IPS-NIHi7 (cell line): ENCODE results near the gene SINHCAF.
A peak's percentile ranks its signal among the peaks of the same experiment; 100 is the strongest.
"Not testable (repeated sequence)": the region's sequence is repeated elsewhere in the genome, so short reads cannot be mapped to it uniquely, and the experiment has no call there.

Source experiments
- DNase-seq: peaks from one replicate; pipeline ENCODE4 v3.0.0; 2012; ENCODE audit warnings: mixed read lengths; ENCODE audit errors: extremely low spot score

The SINHCAF gene, protein sequence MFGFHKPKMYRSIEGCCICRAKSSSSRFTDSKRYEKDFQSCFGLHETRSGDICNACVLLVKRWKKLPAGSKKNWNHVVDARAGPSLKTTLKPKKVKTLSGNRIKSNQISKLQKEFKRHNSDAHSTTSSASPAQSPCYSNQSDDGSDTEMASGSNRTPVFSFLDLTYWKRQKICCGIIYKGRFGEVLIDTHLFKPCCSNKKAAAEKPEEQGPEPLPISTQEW

DNA sequence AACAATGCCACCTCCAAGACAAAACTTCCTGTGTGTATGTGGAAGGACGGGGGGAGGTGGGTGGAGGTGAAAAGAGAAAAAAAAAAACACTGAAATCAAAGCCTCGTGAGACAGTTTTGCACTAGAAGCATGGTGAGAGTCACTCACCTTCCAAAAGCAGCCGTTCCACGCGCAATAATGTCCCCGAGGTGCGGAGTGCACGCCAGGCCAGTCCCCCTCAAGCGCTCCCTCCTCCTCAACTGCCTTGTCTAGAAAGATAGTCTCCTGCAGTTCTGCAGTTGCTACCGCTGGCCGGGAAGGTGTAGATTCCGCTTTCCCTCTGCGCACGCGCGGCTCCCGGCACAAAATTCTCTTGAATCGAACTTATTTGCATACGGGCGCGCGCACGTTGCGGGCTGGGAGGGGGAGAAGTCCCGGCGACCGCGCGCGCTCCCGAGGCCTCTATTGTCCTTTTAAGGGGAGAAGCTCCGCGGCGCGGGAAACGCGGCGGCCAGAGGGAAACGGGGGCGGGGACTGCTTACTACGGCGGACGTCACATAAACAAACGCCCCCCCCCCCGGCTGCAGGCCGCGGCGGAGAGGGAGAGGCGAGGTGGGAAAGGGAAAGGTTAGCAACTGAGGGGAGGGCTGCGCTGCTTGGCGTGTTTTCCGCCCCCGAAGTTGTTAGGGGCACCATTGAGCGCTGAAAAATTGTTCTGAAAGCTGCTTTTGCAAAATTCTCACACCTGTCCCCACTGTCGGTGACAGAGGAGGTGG is at the start of gene SINHCAF:
TSS of gene SINHCAF (minus strand) at position 274 of the 755 bp plus-strand sequence. CDS start 27,946 bp downstream, outside the sequence.
- peak; percentile 95 for DNase-seq

DNA sequence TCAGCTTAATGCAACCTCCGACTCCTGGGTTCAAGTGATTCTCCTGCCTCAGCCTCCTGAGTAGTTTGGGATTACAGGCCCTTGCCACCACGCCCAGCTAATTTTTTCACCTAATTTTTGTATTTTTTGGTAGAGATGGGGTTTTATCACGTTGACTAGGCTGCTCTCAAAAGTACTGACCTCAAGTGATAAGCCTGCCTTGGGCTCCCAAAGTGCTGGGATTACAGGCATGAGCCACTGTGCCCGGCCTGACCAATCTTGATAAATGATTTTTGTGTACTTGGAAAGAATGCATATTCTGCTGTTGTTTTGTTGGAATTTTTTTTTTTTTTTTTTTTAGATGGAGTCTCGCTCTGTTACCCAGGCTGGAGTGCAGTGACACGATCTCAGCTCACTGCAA is 49.5 kb upstream of the SINHCAF start:
- DNase-seq: not testable (repeated sequence)

DNA sequence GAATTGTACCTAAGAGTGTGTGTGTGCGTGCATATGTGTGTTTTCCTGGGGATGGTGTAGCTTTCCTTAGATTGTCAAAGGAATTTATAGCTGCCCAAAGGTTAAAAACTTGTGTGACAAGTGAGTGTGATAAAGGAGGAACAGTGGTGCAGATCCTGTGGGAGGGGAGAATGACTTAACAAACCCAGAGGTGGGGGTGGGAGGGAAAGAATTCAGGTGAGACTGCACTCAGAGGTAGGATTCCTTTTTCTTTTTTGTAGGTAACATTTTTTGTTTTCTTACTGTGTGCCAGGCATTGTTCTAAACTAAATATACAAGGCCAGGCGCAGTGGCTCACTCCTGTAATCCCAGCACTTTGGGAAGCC is 45.3 kb upstream of the SINHCAF start:
- DNase-seq: no peak

DNA sequence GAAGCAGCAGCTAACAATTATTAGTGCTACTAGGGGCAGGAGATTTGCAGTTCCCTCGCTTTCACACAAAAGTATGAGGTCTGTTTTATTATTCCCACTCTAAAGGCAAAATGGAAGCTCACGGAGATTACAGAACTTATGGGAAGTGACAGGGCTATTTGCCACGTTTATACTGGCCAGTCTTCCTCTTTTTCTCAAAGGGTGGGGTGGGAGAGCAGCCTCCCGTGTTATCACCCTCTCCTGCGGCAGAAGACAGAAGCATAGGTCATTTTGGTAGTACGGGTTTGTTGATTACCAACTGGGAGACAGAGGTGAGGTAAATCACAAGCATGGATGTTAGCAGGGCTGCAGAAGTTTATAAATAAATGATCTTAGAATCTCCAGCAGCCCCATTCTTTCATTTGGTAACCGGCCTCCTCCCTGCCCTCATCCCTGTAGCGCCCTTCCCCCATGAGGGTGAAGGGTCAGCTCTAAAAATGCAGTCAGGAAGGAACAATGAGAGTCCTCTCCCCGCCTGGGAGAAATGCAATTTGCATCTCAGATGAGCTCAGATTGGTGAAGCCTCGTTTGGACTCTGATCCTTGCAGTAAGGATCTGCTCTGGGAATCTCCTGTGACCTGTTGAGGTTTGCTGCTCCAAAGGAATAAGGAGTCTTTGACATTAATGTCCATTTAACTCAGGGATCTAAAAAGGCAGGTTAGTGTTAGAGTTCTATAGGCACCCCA is 44.7 kb upstream of the SINHCAF start:
- peak; percentile 66 for DNase-seq

DNA sequence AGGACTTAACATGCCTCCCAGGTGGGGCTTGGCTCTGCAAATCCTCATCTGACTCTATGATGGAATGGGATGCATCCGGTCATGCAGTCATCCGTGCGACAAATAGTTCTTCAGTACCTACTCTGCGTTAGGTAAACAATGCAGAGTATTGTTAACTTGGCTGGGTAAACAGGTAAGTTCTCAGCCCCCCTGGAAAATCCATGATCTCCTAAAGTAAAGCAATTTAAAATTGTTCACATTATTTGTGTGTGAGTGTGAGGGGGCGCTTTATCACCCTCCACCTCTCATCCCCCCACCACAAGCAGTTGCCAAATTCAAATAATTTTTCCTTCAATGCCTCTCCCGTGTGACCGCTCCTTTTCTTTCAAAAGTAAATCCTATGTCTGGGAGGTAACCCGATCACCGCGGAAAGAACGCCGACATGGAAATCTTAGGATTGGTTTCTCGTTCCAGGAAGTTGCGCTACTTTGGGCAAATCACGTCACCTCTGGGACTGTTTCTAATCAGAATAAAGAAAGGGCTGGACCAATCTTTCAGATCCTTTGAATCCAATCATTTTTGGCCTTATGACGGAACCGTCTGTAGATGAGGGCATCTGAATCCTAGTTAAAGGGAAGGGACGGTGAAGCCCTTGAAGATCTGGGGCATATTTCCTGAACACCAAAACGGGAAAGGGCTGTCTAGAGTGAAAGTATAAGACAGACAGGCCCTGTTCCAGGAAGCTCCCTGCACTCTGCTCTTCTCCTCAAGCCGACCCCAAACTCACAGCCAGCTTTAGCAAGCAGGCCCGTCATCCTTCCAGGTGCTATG is 44.0 kb upstream of the SINHCAF start:
- no peak for DNase-seq

DNA sequence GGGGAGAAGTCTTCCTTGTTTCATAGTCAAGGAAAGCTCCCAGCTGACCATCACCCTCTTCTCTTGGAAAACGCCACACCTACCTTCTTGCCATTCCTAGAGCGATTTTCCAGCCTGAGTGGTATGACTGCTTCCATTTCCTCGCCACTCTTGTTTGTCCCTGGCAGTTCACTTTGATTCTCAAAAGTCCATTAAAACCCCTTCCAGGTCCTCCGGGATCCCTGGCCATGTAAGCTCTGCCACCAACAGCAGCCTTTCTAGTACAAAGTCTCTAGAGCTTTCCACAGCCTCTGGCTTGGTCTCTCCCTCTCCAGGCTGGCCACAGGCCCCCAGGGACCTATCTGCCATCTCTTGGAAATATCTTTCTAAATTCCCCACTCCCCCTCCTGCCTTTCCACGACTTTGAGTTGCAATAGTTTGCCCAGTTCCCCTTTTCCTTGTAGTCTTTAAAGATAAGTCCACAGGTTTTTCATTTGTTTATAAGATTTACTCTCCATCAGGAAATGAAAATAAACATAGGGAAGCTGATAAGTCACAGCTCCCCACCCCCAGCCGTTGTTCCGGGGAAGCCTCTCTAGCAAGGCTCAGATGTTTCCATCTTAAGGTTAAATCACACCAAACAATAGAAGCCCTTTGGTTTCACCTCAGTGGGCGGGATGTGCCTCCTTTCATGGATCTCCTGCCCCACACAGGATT is 42.9 kb upstream of the SINHCAF start:
- DNase-seq: no peak

DNA sequence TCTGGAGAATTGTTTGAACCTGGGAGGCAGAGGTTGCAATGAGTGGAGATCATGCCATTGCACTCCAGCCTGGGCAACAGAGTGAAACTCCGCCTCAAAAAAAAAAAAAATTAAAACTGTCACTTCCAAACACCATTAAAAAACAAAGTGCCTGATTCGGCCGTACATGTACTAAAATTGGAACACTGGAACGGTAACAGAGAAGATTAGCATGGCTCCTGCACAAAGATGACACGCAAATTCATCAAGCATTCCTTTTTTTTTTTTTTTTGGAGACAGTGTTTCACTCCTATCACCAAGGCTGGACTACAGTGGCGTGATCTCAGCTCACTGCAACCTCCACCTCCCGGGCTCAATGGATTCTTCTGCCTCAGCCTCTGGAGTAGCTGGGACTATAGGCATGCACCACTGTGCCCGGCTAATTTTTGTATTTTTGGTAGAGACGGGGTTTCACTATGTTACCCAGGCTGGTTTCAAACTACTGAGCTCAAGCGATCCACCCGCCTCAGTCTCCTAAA is 40.2 kb upstream of the SINHCAF start:
- DNase-seq: no peak

DNA sequence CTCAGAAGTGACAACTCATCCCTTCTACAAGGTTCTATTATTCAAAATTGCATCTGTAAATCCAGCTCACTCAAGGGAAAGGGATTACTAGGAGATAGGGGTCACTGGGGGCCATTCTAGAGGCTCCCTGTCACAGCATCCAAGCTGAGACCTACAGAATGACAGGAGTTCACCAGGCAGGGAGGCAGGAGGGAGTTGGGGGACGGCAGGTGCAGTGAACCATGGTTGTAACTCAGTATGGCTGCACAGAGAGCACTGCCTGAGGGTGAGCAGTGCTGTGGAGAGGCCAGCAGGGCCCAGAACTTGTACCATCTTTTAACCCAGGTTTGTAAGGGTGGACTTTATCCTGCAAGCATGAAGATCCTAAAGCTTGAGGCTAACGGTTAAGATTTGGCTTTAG is 37.9 kb upstream of the SINHCAF start:
- DNase-seq: no peak

DNA sequence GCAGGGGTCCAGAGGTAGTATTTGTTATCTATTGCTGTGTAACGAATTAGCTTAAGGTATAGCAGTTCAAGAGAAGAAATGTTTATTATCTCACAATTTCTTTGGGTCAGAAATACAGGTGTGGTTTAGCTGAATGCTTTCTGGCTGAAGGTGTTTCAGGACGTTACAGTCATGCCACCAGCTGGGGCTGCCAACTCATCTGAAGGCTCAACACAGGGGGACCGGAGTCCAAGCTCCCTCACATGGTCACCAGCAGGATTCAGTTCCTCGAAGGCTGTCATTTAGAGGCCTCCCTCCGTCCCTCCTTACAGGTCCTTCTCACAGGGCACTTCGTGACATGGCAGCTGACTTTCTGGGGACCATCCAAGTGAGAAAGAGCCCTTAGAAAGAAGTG is 37.5 kb upstream of the SINHCAF start:
- DNase-seq: no peak

DNA sequence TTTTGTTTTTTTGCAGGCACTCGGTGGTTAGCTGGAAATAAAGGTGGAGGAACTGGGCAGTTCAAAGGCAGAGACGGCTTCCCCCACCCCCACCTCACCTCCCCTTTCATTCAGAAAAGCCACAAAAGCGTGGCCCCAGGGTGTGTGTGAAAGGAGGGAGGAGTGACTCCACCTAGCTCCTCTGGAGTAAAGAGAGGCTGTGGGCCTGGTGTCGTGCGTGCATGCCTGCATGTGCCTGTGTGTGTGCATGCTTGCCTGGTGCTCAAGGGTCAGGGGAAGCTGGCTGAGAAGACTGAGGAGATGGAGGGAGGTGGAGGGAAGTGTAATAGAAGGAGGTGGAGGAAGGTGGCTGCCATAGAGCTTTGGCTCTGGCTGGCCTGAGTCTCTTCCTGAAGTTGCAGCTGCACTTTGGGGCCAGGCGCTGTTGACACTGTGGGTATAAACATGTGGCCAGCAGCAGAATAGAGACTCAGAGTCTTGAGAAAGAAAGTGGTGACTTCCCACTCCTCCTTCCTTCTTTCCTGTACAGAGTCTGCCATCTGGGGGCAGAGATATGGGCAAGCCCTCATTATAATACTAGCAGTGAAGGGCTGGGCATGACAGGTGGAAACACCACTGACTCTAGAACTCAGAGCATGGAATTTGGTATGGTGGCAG is 36.9 kb upstream of the SINHCAF start:
- peak; percentile 54 for DNase-seq

DNA sequence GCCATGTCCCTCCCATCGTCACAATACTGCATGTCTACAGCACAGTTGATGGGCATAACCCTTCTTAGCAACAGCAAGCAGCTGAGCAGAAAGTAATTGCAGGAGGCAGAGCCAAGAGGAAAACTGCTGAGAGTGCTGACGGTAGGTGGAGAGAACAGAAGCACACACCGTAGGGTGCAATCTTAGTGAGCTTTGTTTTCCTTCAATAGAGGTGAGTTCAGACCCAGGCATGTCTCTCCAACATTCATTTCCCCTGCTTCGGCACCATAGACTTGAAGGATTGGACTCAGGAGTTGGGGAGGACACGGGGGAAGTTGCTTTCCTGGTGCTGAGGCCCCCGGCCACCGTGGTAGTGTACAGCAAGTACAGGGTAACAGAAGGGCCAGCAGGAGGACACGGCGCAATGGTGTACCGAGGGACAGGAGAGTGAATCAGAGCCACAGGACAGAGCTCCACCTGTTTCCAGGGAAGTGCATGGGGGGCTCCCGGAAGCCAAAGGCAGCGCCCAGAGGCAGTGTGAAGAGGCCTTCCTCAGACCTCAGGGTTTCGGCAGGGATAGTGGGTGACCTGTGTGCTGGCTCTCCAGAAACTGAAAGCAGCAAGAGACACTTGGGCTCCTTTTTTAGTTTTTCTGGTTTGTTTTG is 36.3 kb upstream of the SINHCAF start:
- peak; percentile 47 for DNase-seq

DNA sequence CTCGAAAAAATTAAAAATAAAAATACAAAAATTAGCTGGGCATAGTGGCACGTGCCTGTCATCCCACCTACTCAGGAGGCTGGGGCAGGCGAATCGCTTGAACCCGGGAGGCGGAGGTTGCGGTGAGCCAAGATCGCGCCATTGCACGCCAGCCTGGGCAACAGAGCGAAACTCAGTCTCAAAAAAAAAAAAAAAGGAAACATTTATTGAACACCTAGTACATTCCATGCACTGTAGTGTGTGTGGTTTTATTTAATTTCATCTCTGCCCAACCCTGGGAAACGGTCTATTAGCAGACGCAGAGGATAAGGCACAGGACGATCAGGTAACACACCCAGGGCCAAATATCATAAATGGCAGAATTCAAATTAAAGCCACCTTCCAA is 35.8 kb upstream of the SINHCAF start:
- no peak for DNase-seq

DNA sequence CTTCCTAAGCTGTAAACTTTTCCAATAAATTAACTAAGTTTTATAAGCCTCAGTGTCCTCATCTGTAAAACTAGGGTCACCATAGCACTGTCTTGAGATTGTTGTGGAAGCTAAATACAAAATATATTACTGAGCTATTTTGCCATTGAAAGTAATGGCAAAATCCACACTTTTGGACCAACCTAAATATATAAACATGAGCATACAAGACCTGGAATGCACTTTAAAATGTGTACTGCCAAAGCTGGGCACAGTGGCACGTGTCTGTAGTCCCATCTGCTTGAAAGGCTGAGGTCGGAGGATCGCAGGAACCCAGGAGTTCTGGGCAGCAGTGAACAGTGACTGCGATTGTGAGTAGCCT is 29.8 kb upstream of the SINHCAF start:
- no peak for DNase-seq

DNA sequence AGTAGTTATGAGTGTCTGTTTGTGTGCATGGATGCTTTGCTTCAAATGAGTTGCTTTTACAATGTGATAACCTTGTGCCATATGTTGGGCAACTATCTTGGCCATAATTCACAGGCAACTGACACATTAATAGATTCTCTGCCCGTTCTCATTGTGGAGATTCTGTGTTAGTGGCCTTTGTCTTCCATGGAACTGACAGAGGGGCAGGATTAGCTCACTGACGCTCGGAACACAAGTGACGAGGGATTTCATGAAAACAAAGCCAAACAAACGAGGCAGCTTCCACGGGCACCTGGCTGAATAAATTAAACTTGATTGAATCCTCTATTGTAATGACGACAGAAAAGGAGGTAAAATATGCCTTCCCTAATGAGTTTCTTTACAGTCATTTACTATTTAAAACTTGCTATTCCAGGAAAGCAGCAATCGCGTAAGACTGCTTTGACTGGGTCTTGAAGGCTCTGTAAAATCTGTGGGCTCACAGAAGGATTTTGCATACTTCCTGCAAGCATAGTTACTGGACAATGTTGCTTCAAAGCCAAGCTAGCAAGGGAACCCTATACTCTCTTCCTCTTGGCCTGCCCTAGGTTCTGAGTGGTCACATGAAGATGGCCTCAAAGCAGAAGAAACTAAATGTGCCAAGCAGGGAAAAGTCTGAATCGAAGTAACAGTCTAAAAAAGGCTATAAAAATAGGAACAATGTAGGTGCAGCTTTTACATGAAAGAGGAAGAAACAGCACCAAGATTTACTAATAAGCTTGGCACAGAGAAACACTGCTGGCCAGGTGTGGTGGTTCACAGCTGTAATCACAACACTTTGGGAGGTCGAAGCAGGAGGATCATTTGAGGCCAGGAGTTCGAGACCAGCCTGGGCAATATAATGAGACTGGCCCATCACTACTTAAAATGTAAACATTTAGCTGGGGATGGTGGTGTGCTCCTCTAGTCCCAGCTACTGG is 28.1 kb upstream of the SINHCAF start:
- no peak for DNase-seq

DNA sequence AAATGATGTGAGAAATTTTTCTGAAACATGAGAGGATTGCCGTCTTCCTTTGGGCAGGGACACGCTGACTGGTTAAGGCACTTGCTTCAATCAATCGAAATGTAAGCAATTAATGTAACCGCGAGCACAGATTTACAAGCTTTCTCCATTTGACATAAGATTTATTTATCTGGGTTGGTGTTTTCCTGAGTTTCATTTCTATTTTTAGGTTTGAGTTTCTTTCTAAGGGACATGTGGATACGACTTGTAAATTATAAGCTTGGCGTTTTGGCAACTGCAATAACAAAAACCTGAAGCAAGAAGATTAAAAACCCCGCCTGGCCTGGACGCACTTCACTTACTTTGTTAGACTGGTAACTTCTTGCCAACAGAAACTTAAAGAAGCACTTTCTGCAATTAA is 20.3 kb upstream of the SINHCAF start:
- no peak for DNase-seq

DNA sequence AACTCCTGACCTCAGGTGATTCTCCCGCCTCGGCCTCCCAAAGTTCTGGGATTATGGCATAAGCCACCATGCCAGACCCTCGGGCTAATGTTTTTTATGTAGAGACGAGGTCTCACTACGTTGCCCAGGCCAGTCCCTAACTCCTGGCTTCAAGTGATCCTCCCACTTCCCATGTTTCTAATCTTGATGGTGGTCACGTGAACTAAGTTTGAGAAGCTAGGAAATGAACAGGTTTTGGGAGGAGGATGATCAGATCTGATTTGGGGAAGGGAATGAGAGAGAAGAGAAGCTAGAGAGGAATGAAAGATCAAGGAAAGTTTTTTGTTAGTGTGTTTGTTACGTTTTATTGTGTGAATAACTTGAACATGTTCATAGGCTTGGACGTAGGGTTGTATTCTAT is 17.2 kb upstream of the SINHCAF start:
- no peak for DNase-seq

DNA sequence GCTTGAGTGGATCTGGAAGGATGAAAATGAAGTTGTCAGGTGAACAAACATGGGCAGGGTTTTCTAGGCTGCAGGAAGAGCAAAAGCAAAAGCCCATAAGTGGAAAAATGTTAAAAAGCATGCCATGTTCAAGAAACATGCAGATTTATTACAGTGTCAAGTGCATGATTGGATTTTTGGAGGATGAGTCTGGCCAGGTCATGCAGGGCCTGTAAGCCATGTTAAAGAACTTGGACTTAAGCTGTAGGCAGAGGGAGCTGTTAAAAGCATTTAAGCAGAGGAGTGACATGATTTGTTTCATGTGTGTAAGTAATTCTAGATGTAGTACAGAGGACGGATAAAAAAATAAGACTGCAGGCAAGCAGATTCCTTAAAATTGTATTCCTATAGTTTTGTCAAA is 16.3 kb upstream of the SINHCAF start:
- DNase-seq: no peak

DNA sequence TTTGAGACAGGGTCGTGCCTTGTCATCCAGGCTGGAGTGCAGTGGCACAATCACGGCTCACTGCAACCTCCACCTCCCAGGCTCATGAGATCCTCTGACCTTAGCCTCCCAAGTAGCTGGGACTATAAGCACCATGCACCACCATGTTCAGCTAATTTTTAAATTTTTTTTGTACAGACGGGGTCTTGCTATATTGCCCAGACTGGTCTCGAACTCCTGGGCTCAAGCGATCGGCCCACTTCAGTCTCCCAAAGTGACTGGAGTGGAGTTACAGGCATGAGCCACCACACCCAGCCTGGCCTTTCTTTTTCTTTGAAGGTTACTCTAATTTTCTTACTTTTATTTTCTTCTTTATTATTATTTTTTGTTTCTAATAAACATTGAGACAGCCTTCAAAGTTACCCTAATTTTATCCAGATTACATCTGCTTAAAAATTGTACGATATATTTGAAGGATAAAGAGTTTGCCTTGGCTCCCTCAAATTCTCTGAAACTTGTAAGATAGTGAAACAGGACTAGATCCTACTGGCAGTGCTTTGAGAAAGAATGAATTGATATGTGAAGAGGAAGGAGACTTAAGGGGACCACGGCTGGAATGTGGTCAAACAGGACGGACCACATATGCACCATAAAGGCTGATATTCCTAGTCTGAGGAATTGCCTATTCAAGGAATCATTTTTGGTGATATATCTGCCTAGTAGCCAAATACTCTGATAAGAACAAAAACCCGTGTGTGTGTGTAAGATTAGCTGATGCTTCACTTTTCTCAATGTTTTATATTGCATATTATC is 14.1 kb upstream of the SINHCAF start:
- DNase-seq: no peak
